IMR-90 (cell line): Measurements from ENCODE around the gene MAPKAP1. TPM values are rescaled to one million over a fixed set of nuclear protein-coding genes. Genes with fewer than 3 reads are reported as not detected.

ENCODE experiments used
- CEBPB ChIP-seq: IDR thresholded peaks from 2 replicates; pipeline ENCODE4 v1.6.1; 2012; ENCODE audit warnings: low read depth, low read length, improper control_type of control experiment
- CHD1 ChIP-seq: IDR thresholded peaks from 2 replicates; pipeline ENCODE4 v1.6.1; 2012; ENCODE audit warnings: low read depth, low read length, improper control_type of control experiment
- CTCF ChIP-seq: conservative IDR thresholded peaks from 2 replicates; pipeline ENCODE4 v1.5.1; 2012; ENCODE audit warnings: mild to moderate bottlenecking, low read depth, low read length, improper control_type of control experiment
- FOS ChIP-seq: fragments of 150-350 bp; IDR thresholded peaks from 2 replicates; pipeline ENCODE4 v1.6.1; 2016; ENCODE audit warnings: low read depth, low read length
- MAFK ChIP-seq: IDR thresholded peaks from 2 replicates; pipeline ENCODE4 v1.6.1; 2012; ENCODE audit warnings: low read depth, low read length, improper control_type of control experiment
- RCOR1 ChIP-seq: IDR thresholded peaks from 2 replicates; pipeline ENCODE4 v1.6.1; 2012; ENCODE audit warnings: mild to moderate bottlenecking, low read length, improper control_type of control experiment; ENCODE audit not compliant: insufficient replicate concordance
- RFX5 ChIP-seq: IDR thresholded peaks from 2 replicates; pipeline ENCODE4 v1.8.0; 2012; ENCODE audit warnings: low read depth, mild to moderate bottlenecking, low read length, moderate library complexity
- polyA plus RNA-seq, 3 experiments: library from polyadenylated mRNA; depleted of rRNA; stranded (reverse); fragments of >200 nt; gene quantifications; 2 replicates each; pipeline ENCODE4 v1.2.3, GENCODE V29; 2012; ENCODE audit warnings: low replicate concordance in 1 of 3
- total RNA-seq: library from RNA; depleted of rRNA; stranded (reverse); fragments of >200 nt; gene quantifications from 2 replicates; pipeline ENCODE4 v1.2.3, GENCODE V29; 2012

The MAPKAP1 gene
- total and polyA plus RNA-seq, 2 of the 4 experiments (the other 2 are of a cell fraction): 87.2 to 158 TPM

GRCh38 chr9:125513303-125513667 is 193.7 kb downstream of the MAPKAP1 start (continued):
- no peak for TF ChIP-seq CTCF
- TF ChIP-seq RFX5: no peak
- no peak for TF ChIP-seq FOS
- no peak for TF ChIP-seq RCOR1
- no peak for TF ChIP-seq CHD1
- TF ChIP-seq MAFK: no peak
- TF ChIP-seq CEBPB: no peak
